Activated CD4-positive, CD25-positive, alpha-beta regulatory T cell treated with anti-CD3 and anti-CD28 coated beads, Interleukin-2, amount 50 U/mL, for 72 hours (primary cell): ENCODE results near the gene ADORA1.

Experiments
- DNase-seq: peaks from one replicate; pipeline ENCODE4 v3.0.0; 2021

The ADORA1 gene

DNA sequence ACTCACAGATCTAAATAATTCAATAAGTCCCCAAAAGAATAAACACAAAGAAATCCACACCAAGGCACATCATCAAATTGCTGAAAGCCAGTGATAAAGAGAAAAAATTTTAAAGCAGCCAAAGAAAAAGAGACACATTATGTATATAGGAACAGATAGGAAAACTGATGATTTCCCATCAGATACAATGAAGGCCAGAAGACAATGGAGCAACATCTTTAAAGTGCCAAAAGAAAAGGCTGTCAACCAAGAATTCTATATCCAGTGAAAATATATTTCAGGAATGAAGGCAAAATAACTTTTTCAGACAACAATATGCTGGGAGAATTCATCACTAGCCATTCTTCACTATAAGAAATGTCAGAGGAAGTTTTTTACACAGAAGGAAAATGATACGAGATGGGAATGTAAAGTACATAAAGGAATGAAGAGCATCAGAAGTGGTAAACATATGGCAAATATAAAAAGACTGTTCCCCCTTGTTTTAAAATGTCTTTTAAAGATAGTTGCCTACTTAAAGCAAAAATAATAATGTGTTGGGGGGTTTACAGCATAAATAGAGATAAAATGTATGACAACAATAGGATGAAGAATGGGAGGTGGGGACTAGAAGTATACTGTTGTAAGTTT lies 32.4 kb upstream of the ADORA1 start:
- DNase-seq: no peak

GRCh38 chr1:203096566-203096965 lies 31.0 kb upstream of the ADORA1 start:
- no peak for DNase-seq

- DNase-seq: no peak
Measured at GRCh38 chr1:203097001-203097400, 30.5 kb upstream of the ADORA1 start.

DNA sequence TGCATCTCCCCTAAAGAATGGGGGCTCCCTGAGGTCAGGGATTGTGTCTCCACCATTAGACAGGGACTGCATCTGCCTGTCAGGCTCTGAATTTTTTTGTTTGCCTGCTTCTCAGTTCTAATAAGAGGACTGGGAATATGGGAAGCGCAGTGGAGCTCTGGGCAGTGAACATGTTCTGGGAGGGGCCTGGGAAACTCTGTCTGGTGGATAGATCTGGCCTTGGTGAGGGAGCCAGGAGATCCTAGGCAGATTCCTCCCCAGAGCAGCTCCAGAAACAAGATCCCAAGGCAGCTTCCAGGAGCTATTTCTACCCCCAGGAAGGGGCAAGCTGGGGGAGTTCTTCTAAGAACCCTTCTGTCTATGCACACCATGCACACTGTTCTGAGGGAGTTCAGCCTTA lies 29.1 kb upstream of the ADORA1 start:
- no peak for DNase-seq

GRCh38 chr1:203098914-203099520 lies 28.5 kb upstream of the ADORA1 start:
- no peak for DNase-seq

DNA sequence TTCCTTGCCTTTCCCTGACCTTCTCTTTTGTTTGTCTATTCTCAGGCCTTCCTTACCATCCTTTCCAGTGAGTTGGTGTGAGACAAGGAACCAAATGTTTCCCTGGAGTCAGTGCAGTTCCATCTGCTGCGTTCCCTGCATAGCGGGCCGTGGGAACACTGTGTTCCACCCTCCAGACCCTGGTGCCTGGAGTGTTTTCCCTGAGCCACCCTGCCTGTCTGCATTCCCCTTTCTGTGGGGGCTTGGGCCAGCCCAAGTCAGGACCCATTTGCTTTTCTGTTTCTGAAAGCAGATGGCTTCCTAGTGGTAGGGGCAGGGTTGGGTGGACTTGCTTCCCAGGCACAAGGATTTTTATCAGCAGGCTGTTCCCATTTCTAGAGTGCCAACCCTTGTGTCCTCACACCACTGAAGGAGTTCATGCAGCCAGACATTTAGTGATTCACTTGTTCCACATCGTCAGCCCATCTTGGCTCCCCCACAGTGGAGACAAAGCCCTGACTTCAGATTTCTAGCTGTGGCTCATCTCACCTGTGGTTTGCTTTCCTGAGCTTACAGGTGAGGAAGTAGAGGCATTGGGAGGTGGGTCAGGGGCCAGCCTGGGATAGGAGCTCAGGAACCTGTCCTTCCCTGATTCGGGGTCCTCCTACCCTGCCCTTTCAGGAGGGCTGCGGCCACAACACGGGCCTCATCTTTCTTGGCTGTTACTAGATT lies 27.6 kb upstream of the ADORA1 start:
- no peak for DNase-seq

DNA sequence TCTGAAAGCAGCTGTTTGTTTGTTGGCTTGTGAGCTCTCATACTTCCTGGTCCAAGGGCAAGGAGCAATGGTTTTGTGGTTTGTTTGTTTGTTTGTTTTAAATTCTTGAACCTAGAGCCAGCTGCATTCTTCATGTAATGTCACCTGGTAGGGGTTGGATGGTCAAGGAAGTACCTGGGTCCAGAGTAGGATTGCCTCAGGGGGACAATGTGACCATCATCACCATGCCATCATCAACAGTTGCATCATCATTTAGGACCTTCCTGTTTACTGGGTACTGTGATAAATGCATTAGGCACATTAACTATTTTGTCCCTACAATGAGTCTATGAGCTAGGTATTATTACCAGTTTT lies 27.0 kb upstream of the ADORA1 start:
- no peak for DNase-seq

DNA sequence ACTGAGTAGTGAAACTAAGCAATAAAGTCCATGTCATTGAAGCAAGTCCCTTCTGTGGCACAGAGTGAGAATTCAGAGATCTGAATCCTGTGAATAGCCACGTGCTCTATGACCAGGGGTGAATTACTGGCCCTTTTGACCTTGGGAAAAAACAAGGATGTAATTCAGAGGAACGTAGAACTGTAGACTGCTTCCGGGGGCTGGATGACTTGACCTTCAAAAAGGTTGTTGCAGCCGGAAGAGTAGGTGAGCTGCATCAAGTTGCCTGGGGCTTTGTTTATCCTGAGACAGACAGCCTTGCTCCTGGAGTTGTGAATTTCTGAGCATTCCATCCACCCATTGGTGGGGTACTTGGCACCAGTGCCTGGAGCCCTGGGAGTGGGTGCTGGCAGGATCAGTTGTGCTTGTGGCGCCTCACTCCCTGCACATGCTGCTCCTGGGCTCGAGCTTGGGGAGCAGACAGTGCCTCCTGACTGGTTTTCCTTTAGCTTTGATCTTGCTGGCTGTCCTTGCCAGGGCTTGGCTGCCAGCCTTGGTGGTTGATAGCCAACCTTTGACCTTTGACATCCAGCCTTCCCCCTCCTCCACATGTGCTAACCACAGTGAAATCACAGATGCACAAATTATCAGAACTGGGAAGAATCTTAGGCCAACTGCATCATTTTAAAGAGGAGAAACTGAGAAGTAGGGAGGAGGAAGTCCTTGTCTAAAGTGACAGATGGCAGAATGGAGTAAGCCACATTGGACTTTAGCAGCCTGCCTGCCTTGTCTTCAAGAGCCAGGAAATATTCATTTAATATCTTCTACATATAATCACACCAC lies 25.5 kb upstream of the ADORA1 start:
- no peak for DNase-seq

GRCh38 chr1:203103216-203103615 lies 24.3 kb upstream of the ADORA1 start:
- no peak for DNase-seq

DNA sequence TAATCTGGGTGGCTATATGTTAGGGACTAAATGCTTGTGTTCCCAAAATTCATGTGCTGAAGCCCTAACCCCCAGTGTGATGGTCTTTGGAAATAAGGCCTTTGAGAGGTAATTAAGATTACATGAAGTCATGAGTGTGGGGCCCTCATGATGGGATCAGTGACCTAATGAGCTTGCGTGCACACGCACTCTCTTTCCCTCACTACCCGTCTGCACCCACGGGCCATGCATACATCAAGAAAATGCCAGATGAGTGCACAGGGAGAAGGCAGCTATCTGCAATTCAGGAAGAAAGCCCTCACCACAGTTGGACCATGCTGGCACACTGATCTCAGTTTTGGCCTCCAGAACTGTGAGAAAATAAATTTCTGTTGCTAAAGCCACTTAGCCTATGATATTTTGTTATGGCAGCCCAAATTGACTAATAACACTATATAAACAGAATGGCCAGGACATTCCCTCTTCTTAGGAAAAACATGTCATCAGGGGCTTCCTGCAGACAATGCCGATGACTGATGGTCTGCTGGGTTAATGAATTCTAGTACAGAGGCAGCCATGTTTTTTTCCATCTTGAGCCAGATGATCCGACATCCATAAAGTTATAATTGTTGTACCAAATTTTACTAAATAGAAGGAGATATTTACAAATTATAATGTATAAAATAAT lies 23.6 kb upstream of the ADORA1 start:
- no peak for DNase-seq

GRCh38 chr1:203104789-203105390 lies 22.6 kb upstream of the ADORA1 start:
- DNase-seq: no peak

- DNase-seq: no peak
Measured at GRCh38 chr1:203112475-203112874, 15.1 kb upstream of the ADORA1 start.

- no peak for DNase-seq
Measured at GRCh38 chr1:203113308-203113707, 14.2 kb upstream of the ADORA1 start.

DNA sequence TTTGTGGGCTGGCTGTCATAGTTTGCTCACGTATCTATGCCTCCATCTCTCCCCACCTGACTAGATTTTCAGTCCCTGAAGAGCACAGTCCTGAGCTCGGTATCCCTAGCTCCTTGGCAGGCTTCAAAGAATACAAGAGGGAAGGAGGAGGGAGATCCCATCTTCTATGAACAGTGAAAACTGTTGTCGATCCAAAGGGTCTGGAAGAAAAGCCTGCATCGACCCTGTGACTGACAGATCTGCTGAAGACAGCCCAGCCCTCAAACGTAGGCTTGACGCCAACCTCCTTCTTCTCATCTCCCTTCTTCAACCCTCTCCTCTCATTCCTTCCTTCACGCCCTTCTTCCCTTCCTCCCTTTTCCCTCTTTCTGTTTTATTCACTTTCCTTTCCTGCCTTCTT lies 13.3 kb upstream of the ADORA1 start:
- DNase-seq: no peak

DNA sequence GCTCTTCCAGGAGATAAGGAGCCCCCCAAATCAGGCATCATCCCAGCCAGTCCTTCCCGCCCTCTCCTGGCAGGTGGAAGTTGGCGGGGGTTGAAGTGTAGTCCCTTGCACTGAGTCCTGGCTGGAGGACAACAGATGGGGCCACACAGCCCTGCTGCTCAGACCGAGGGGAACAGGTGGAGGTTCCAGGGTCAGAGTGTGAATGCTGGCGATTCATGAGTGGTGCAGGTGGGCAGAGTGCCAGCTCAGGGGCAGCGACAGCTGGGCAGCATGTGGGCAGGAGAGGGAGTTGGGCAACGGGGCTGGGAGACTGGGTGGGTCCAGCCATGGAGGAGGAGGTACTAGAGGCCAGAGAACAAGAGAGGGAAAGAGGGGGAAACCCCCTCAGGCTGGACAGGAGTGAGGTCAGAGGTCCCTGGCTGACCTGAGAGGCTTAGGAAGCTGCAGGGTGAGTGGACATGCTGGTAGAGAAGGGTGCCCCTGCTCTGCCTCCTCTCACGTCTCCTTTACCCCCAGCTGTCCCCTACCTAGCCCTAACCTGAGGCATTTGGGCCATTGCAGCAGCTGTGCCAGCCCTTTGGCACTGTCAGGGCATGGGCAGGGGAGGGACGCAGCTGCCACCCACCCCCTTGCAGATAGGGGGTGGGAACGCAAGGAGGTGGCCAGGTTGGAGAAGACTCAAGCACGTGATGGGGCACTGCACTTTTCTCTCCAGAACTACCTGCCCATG lies 11.3 kb upstream of the ADORA1 start:
- DNase-seq: no peak

- DNase-seq: no peak
Measured at GRCh38 chr1:203117611-203118575, 9.6 kb upstream of the ADORA1 start.

GRCh38 chr1:203120325-203121153 lies 7.0 kb upstream of the ADORA1 start:
- no peak for DNase-seq

- no peak for DNase-seq
Measured at GRCh38 chr1:203121186-203122015, 6.1 kb upstream of the ADORA1 start.

- no peak for DNase-seq
Measured at GRCh38 chr1:203122159-203122558, 5.4 kb upstream of the ADORA1 start.
